ENCODE results near the gene NCOA1.
"Not testable (repeated sequence)": the region's sequence is repeated elsewhere in the genome, so short reads cannot be mapped to it uniquely, and the experiment has no call there.

NCOA1 gene

DNA sequence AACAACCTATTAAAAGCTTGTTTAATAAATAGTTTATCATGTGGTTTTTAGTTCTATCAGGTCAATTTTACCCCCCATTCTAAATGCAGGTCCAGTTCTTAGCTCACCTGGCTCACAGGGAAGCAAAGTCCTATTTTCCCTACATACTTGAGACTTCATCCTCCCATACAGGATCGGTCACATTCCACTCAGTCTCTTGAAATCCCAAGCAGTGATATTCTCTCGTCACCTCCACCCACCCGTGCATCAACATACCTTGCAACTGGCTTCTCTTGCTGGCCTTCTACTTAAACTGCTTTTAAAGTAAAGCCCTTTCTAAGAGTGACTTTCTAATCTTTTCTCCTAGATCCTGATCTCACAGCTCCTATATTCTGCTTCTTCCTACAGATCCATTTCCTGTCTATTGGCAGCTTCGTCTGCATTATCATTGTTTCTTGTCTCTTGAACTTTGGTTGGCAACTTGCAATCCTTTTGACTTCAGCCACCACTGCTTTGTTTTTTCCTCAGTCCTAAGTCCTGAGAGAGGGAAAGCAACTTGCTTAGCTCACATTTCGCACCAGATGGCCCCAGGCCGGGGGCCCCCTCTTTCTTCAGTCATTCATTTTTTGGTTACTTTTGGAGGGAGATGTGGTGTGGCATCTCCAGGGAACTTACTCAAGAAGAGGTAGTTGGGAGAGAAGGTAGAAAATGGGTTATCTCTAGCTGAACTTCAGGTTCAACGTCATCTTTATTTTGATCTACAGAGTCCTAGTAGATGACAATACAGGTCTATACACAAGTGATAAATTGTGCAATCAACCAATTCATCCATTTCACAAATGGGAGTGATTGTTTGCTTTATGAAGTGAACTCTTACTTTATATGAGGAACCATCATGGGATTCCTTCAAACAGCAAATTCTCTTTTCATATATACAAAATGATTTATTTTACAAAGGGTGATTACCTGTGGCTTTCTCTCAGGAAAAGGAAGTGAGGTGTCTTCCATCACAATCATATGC lies 23.9 kb upstream of the NCOA1 start:
- no peak for DNase-seq (ENCODE audit: low read depth)
- no peak overlapping the region for H3K4me3 ChIP-seq (ENCODE audit: low read depth, low read length)
- TF ChIP-seq, protein P1, sequence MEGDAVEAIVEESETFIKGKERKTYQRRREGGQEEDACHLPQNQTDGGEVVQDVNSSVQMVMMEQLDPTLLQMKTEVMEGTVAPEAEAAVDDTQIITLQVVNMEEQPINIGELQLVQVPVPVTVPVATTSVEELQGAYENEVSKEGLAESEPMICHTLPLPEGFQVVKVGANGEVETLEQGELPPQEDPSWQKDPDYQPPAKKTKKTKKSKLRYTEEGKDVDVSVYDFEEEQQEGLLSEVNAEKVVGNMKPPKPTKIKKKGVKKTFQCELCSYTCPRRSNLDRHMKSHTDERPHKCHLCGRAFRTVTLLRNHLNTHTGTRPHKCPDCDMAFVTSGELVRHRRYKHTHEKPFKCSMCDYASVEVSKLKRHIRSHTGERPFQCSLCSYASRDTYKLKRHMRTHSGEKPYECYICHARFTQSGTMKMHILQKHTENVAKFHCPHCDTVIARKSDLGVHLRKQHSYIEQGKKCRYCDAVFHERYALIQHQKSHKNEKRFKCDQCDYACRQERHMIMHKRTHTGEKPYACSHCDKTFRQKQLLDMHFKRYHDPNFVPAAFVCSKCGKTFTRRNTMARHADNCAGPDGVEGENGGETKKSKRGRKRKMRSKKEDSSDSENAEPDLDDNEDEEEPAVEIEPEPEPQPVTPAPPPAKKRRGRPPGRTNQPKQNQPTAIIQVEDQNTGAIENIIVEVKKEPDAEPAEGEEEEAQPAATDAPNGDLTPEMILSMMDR (IDR thresholded peaks at IDR 0.05; ENCODE audit: insufficient read depth, low read depth, low read length, missing control alignments): no peak

DNA sequence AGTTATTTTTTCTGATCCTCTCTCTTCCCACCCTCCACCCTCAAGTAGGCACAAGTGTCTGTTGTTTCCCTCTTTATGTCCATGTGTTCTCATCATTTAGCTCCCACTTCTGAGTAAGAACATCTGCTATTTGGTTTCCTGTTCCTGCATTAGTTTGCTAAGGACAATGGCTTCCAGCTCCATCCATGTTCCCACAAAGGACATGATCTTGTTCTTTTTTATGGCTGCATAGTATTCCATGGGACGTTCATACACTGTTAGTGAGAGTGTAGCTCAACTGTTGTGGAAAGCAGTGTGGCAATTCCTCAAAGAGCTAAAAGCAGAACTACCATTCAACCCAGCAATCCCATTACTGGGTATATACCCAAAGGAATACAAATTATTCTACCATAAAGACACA lies 22.6 kb upstream of the NCOA1 start:
- not testable (repeated sequence) for H3K4me3 ChIP-seq (ENCODE audit: low read depth, low read length); DNase-seq (ENCODE audit: low read depth)

DNA sequence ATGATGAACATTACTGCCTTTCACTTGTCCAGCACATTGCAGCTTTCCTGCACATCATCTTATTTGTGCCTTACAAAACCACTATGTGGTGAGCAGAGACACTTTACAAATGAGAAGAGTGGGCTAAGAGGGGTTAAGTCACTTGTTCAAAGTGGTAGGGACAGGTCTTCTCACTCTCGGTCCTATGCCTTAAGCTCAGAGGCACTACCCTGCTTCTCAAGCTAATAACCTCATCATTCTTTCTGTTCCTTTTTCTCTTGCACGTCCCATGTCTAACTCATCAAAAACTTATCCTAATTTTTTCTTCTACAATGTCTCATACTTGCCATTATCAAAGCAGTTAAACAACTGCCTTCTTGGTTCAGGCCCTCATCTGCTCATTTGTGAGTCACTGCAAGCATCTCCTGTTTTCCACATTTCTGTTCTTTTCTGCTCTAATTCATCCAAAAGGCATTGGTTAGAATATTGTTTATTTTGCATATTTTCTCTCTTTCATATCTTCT lies 21.9 kb upstream of the NCOA1 start:
- TF ChIP-seq, protein P1 (IDR thresholded peaks at IDR 0.05; ENCODE audit: insufficient read depth, low read depth, low read length, missing control alignments): no peak
- no peak overlapping the region for H3K4me3 ChIP-seq (ENCODE audit: low read depth, low read length)
- DNase-seq (ENCODE audit: low read depth): no peak

DNA sequence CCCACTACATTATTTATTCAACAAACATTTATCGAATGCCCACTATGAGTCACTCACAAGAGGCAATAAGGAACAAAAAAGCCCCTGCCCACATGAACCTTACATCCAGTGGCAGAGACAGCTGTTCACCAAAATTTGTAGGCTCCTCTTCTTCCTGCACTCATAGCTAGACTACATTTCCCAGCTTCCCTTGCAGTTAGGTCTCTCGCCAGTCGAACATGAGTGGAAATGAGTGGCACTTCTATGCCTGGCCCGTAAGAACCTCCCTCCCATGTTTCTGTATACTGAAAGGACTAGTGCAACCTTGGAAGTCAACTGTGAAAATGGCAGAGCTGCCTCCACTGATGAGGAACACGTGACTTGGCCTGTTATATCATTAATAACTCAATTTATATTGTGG lies 19.4 kb upstream of the NCOA1 start:
- TF ChIP-seq, protein P1 (IDR thresholded peaks at IDR 0.05; ENCODE audit: insufficient read depth, low read depth, low read length, missing control alignments): no peak
- H3K4me3 ChIP-seq (ENCODE audit: low read depth, low read length): no peak overlapping the region

DNA sequence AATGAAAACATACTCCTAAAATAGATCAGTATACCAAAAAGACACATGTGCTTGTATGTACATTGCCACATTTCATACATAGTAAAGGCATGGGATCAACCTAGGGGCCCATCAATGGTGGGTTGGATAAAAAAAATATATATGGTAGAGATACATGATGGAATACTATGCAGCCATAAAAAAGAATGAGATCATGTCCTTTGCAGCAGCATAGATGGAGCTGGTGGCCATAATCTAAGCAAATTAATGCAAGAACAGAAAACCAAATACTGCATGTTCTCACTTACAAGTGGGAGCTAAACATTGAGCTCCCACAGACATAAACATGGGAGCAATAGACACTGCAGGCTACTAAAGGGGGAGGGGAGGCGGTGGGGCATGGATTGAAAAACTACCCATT lies 18.6 kb upstream of the NCOA1 start:
- DNase-seq (ENCODE audit: low read depth): no peak
- H3K4me3 ChIP-seq (ENCODE audit: low read depth, low read length): no peak overlapping the region
- TF ChIP-seq, protein P1 (IDR thresholded peaks at IDR 0.05; ENCODE audit: insufficient read depth, low read depth, low read length, missing control alignments): no peak

More for the DNA sequence above, 19.4 kb upstream of the NCOA1 start:
- peak; percentile 38 for DNase-seq (ENCODE audit: low read depth)

DNA sequence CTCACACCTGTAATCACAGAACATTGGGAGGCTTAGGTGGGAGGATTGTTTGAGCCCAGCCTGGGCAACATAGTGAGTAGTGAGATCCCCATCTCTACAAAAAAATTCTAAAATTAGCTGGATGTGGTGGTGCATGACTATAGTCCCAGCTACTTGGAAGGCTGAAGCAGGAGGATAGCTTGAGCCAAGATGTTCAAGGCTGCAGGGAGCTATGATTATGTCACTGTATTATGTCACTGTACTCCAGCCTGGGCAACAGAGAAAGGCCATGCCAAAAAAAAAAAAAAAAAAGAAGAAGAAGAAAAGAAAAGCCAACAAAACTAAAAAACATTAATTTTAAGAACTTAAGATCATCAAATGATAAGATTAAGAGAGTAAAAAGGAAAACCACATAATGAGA lies 17.4 kb upstream of the NCOA1 start:
- H3K4me3 ChIP-seq (ENCODE audit: low read depth, low read length): no peak overlapping the region
- no peak for DNase-seq (ENCODE audit: low read depth)
- TF ChIP-seq, protein P1 (IDR thresholded peaks at IDR 0.05; ENCODE audit: insufficient read depth, low read depth, low read length, missing control alignments): no peak

DNA sequence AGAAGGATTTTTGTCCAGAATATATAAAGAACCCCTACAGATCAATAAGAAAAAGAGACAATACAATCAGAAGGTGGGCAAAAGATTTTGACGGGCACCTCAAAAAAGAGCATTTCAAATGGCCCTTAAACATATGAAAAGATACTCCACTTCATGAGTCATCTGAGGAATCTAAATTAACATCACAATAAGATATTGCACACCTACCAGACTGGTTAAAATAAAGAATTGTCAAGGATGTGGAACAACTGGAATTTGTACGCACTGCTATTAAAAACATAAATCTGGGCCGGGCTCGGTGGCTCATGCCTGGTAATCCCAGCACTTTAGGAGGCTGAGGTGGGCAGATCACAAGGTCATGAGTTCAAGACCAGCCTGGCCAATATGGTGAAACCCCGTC lies 17.0 kb upstream of the NCOA1 start:
- TF ChIP-seq, protein P1 (IDR thresholded peaks at IDR 0.05; ENCODE audit: insufficient read depth, low read depth, low read length, missing control alignments): no peak
- no peak for DNase-seq (ENCODE audit: low read depth)
- H3K4me3 ChIP-seq (ENCODE audit: low read depth, low read length): no peak overlapping the region

Data from GM12865 (cell line).